Tibial nerve (tissue), 4 donors: ENCODE measurements around the gene MICU1. TPM values are rescaled to one million over a fixed set of nuclear protein-coding genes. Genes with fewer than 3 reads are reported as not detected.

ENCODE experiments used
- DNase-seq, 2 donors: peaks; one replicate each; pipeline ENCODE4 v3.0.0-alpha.2; 2019; ENCODE audit warnings: low spot score in 2 of 2
- H3K27ac ChIP-seq, 4 donors: fragments of 200-600 bp; sonication (generic) in 3 of 4; one replicate each; pipeline ENCODE4 v1.5.1; 2017 to 2019; ENCODE audit warnings: mild to moderate bottlenecking in 1 of 4
- H3K27me3 ChIP-seq, 2 donors: fragments of 200-600 bp; sonication (generic) in 1 of 2; one replicate each; pipeline versions ENCODE4 v1.5.1 to v1.6.0; 2017 to 2019
- H3K36me3 ChIP-seq, 3 donors: fragments of 200-600 bp; sonication (generic); one replicate each; pipeline ENCODE4 v1.5.1; 2018 to 2019
- H3K4me1 ChIP-seq, 4 donors: fragments of 200-600 bp; sonication (generic) in 3 of 4; one replicate each; pipeline ENCODE4 v1.5.1; 2017 to 2019
- H3K4me3 ChIP-seq, 4 donors: fragments of 200-600 bp; sonication (generic) in 3 of 4; one replicate each; pipeline ENCODE4 v1.5.1; 2017 to 2019; ENCODE audit warnings: mild to moderate bottlenecking in 1 of 4, moderate library complexity in 1 of 4
- H3K9me3 ChIP-seq, 4 donors: fragments of 200-600 bp; sonication (generic) in 3 of 4; one replicate each; pipeline ENCODE4 v1.5.1; 2017 to 2019
- EP300 ChIP-seq, 2 donors: sonication (generic); formaldehyde crosslinking; IDR thresholded peaks; one replicate each; pipeline ENCODE4 v1.6.1; 2017; ENCODE audit warnings: antibody characterized with exemption in 2 of 2, mild to moderate bottlenecking in 1 of 2
- POLR2A ChIP-seq, 2 donors: fragments of 450-650 bp; IDR thresholded peaks; one replicate each; pipeline ENCODE4 v1.6.1; 2017; ENCODE audit warnings: antibody characterized with exemption in 2 of 2, mild to moderate bottlenecking in 2 of 2, moderate library complexity in 2 of 2
- WGBS, 2 donors: methylation state at CpG; one replicate each; pipeline ENCODE4 v1.1.5; 2018; 5-methylcytosine and 5-hydroxymethylcytosine counted together
- total RNA-seq, 4 donors: library from RNA; depleted of rRNA; stranded (reverse); fragments of >200 nt; gene quantifications; one replicate each; pipeline ENCODE4 v1.1.0, GENCODE V29; 2016
- TF ChIP-seq, protein P1 (sequence below), 5 experiments: fragments of 200-600 bp in 3 of 5; fragments of 450-650 bp in 2 of 5; sonication (generic) in 3 of 5; IDR thresholded peaks; one replicate each; pipeline ENCODE4 v1.5.1; 2016 to 2019; ENCODE audit warnings: antibody characterized with exemption in 5 of 5, mild to moderate bottlenecking in 3 of 5, moderate library complexity in 2 of 5

MICU1 gene
- total RNA-seq, 4 donors from 2014 or later = 19.4 to 46.5 (median 35.8) TPM

DNA sequence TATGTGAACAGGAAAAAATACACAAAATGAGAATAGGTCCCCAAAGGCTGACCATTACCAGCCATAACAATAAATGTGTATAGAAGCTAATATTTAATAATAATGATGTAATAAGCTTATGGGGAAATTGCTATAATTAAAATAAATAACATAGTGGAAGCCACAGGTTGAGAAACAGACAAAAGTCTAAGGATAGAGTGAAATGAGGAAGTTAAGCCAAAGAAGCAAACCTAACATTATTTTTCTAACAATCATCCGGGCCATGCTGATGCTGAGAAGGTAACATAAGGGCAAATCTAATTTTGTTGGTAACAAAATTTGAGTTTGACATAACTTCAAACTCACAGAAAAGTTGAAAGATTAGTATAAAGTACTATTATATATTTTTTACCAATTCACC is 115.9 kb downstream of the MICU1 start:
- TF ChIP-seq, protein P1, sequence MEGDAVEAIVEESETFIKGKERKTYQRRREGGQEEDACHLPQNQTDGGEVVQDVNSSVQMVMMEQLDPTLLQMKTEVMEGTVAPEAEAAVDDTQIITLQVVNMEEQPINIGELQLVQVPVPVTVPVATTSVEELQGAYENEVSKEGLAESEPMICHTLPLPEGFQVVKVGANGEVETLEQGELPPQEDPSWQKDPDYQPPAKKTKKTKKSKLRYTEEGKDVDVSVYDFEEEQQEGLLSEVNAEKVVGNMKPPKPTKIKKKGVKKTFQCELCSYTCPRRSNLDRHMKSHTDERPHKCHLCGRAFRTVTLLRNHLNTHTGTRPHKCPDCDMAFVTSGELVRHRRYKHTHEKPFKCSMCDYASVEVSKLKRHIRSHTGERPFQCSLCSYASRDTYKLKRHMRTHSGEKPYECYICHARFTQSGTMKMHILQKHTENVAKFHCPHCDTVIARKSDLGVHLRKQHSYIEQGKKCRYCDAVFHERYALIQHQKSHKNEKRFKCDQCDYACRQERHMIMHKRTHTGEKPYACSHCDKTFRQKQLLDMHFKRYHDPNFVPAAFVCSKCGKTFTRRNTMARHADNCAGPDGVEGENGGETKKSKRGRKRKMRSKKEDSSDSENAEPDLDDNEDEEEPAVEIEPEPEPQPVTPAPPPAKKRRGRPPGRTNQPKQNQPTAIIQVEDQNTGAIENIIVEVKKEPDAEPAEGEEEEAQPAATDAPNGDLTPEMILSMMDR (IDR thresholded peaks at IDR 0.05) = no peak
- TF ChIP-seq POLR2A (IDR thresholded peaks at IDR 0.05) = no peak
- TF ChIP-seq EP300 (IDR thresholded peaks at IDR 0.05) = no peak
- Histone ChIP-seq H3K4me1 (no peaks in the 10 kb centered on the region), H3K4me3 (no peak overlapping the region), H3K27me3 (no peaks in the 10 kb centered on the region), H3K27ac (no peak overlapping the region), H3K36me3 (peaks cover 0 to 5% (median 0%) of the 10 kb centered on the region in 3 donors), H3K9me3 (no peaks in the 10 kb centered on the region)
- no peak for DNase-seq
- 73 to 78% methylated on average over 1 of the region's 1 CpG for WGBS, 2 donors

DNA sequence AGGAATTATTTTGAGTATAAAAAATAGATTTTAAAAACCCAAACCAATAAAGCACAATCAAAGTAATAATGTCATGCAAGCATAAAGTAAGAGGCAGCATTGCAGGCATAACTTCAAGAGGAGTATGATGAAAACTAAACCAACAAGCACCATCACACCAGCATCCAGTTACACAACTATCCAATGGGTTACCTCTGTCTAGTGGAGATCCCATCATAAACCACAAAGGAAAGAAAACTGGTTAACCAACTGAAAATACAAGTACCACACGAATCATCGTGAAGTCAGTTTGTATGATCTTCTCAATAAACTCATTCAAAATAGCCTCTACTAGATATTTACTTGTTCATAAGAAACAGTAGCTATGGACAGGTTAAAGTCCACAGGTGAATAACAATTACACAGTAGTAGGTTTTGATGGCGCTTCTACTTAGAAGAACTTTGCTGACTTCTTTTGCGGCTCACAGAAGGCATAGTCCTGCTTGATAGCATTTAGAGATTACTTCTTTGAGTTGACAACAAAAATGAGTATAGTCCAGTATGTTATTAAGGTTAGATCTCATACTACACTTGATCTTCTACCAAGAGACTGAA is 116.6 kb downstream of the MICU1 start:
- DNase-seq = no peak
- Histone ChIP-seq H3K27me3 (no peaks in the 10 kb centered on the region), H3K4me3 (no peak overlapping the region), H3K9me3 (peaks cover 0 to 5% (median 0%) of the 10 kb centered on the region in 4 donors), H3K27ac (no peak overlapping the region), H3K4me1 (no peaks in the 10 kb centered on the region), H3K36me3 (no peaks in the 10 kb centered on the region)
- TF ChIP-seq, protein P1 (IDR thresholded peaks at IDR 0.05) = no peak
- 90 to 92% methylated on average over 4 of the region's 4 CpGs for WGBS, 2 donors

DNA sequence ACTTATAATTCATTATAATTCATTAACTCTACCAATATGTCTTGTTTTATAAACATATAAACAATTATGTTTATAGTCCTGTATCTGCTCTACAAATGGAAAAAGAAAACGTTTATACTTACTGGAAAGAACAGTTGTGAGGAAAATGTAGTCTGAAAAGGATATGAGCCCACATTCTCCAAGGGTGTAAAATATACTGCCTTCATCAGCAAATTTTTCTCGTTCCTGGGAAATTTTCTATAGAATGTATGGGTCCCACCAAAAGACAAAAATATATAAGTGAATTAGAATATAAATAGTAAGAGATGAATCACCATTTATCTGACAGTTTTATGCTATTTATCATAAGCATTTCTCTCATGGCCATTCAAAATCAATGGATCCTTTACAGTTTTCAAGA is 117.8 kb downstream of the MICU1 start:
- H3K36me3 ChIP-seq = no peaks in the 10 kb centered on the region
- 45 to 48% methylated on average over 2 of the region's 2 CpGs for WGBS, 2 donors
- peaks cover 0 to 10% (median 0%) of the 10 kb centered on the region in 4 donors for H3K4me1 ChIP-seq

DNA sequence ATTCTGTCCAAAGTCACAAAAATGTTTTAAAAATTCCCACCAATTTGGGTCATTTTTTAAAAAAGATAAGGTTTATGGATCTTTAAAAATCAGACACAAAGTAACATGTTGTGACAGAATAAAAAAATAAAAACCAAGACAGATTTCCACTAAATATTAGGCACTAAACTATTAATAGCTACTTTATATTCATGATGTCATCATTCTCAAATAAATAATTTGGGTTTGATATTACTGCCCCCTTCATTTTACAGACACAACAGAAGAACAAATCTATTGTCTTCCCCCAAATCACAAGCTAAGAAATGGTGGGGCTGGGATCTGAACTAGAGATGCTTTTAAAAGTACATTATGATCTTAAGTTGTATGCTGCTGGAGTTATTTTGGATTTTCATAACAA is 119.4 kb downstream of the MICU1 start:
- H3K27ac ChIP-seq = no peak overlapping the region
- DNase-seq = no peak
- peaks cover 0 to 10% (median 0%) of the 10 kb centered on the region in 4 donors for H3K9me3 ChIP-seq
- TF ChIP-seq EP300 (IDR thresholded peaks at IDR 0.05) (no peak), POLR2A (IDR thresholded peaks at IDR 0.05) (no peak)
- TF ChIP-seq, protein P1 (IDR thresholded peaks at IDR 0.05) = no peak
- no peak overlapping the region for H3K4me3 ChIP-seq
- no peaks in the 10 kb centered on the region for H3K36me3 ChIP-seq
- peaks cover 0 to 13% (median 0%) of the 10 kb centered on the region in 4 donors for H3K4me1 ChIP-seq
- no peaks in the 10 kb centered on the region for H3K27me3 ChIP-seq

More for the DNA sequence above, 117.8 kb downstream of the MICU1 start:
- no peak for DNase-seq
- no peak overlapping the region for H3K4me3 ChIP-seq
- H3K27ac ChIP-seq = no peak overlapping the region
- H3K9me3 ChIP-seq = peaks cover 0 to 10% (median 0%) of the 10 kb centered on the region in 4 donors
- no peaks in the 10 kb centered on the region for H3K27me3 ChIP-seq
- TF ChIP-seq, protein P1 (IDR thresholded peaks at IDR 0.05) = no peak
- TF ChIP-seq POLR2A (IDR thresholded peaks at IDR 0.05) = no peak
- TF ChIP-seq EP300 (IDR thresholded peaks at IDR 0.05) = no peak

DNA sequence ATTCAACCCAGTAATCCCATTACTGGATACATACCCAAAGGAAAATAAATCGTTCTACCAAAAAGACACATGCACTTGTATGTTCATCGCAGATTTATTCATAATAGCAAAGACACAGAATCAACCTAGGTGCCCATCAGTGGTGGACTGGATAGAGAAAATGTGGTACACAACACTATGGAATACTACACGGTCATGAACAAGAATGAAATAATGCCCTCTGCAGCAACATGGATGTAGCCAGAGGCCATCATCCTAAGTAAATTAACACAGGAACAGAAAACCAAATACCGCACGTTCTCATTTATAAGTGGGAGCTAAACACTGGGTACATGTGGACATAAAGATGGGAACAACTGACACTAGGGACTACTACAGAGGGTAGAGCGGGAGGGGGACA is 120.4 kb downstream of the MICU1 start:
- WGBS, 2 donors = 94 to 96% methylated on average over 6 of the region's 6 CpGs

More for the DNA sequence above, 120.4 kb downstream of the MICU1 start:
- peaks cover 0 to 10% (median 0%) of the 10 kb centered on the region in 4 donors for H3K9me3 ChIP-seq
- H3K27ac ChIP-seq = no peak overlapping the region
- no peaks in the 10 kb centered on the region for H3K36me3 ChIP-seq
- no peak overlapping the region for H3K4me3 ChIP-seq
- no peak for DNase-seq
- TF ChIP-seq, protein P1 (IDR thresholded peaks at IDR 0.05) = no peak
- no peak for TF ChIP-seq POLR2A (IDR thresholded peaks at IDR 0.05)
- no peak for TF ChIP-seq EP300 (IDR thresholded peaks at IDR 0.05)
- H3K27me3 ChIP-seq = no peaks in the 10 kb centered on the region
- peaks cover 0 to 13% (median 0%) of the 10 kb centered on the region in 4 donors for H3K4me1 ChIP-seq
